Uterus (tissue), 4 donors: ENCODE measurements around the gene FNIP1. TPM values are rescaled to one million over a fixed set of nuclear protein-coding genes. Genes with fewer than 3 reads are reported as not detected.
"Not testable (repeated sequence)": the region's sequence is repeated elsewhere in the genome, so short reads cannot be mapped to it uniquely, and the experiment has no call there.

Source experiments
- DNase-seq, 2 donors: peaks; one replicate each; pipeline ENCODE4 v3.0.0-alpha.2; 2019 to 2020
- H3K27ac ChIP-seq, 2 donors: fragments of 200-600 bp; sonication (generic); 1 replicate in 1 of 2; 2 replicates in 1 of 2; pipeline ENCODE4 v1.5.1; 2016 to 2018
- H3K27me3 ChIP-seq, 2 donors: fragments of 200-600 bp; sonication (generic); one replicate each; pipeline ENCODE4 v1.5.1; 2018 to 2019; ENCODE audit warnings: control low read depth in 1 of 2
- H3K36me3 ChIP-seq, 2 donors: fragments of 200-600 bp; sonication (generic); one replicate each; pipeline ENCODE4 v1.5.1; 2019; ENCODE audit warnings: control low read depth in 1 of 2
- H3K4me1 ChIP-seq, 2 donors: fragments of 200-600 bp; sonication (generic); one replicate each; pipeline ENCODE4 v1.5.1; 2018 to 2019; ENCODE audit warnings: control low read depth in 1 of 2
- H3K4me3 ChIP-seq, 2 donors: fragments of 200-600 bp; sonication (generic); 1 replicate in 1 of 2; 2 replicates in 1 of 2; pipeline ENCODE4 v1.5.1; 2018 to 2019; ENCODE audit warnings: mild to moderate bottlenecking in 1 of 2
- H3K9me3 ChIP-seq, 2 donors: fragments of 200-600 bp; sonication (generic); one replicate each; pipeline ENCODE4 v1.5.1; 2019; ENCODE audit warnings: control low read depth in 1 of 2
- CTCF ChIP-seq, 4 experiments: fragments of 200-600 bp in 2 of 4; fragments of 450-650 bp in 2 of 4; sonication (generic) in 2 of 4; IDR thresholded peaks; one replicate each; pipeline ENCODE4 v1.5.1; 2016 to 2019; ENCODE audit warnings: antibody characterized with exemption in 4 of 4, mild to moderate bottlenecking in 2 of 4, moderate library complexity in 1 of 4
- POLR2A ChIP-seq, 2 donors: fragments of 450-650 bp; IDR thresholded peaks; one replicate each; pipeline ENCODE4 v1.6.1; 2016; ENCODE audit warnings: antibody characterized with exemption in 2 of 2, mild to moderate bottlenecking in 1 of 2, moderate library complexity in 1 of 2
- intact Hi-C: fragments of 100-400 bp; cut with DNase I; formaldehyde crosslinking; loops from one replicate; pipeline ENCODE4 v1.15.1; 2023; ENCODE audit warnings: low total_unique reads
- total RNA-seq, 4 donors: library from RNA; depleted of rRNA in 3 of 4; stranded (reverse); fragments of >200 nt in 3 of 4; gene quantifications; one replicate each; pipeline versions ENCODE4 v1.1.0 to v1.2.4, GENCODE V29; 2014 to 2023
- donor health status: DM: yes; HTN: yes; CAD: no.

FNIP1 gene
- total RNA-seq, 4 donors from 2014 or later = 32.4 to 89.6 (median 61.0) TPM

- Histone ChIP-seq H3K27me3 (no peaks in the 10 kb centered on the region), H3K4me1 (no peaks in the 10 kb centered on the region), H3K9me3 (no peaks in the 10 kb centered on the region), H3K4me3 (no peak overlapping the region), H3K27ac (no peak overlapping the region), H3K36me3 (no peaks in the 10 kb centered on the region)
- no peak for DNase-seq
- intact Hi-C loops = no loop called here
- TF ChIP-seq CTCF (IDR thresholded peaks at IDR 0.05) (no peak), POLR2A (IDR thresholded peaks at IDR 0.05) (no peak)
Measured at GRCh38 chr5:131745703-131746102, 51.1 kb downstream of the FNIP1 start.

- no peaks in the 10 kb centered on the region for H3K9me3 ChIP-seq
Measured at GRCh38 chr5:131745155-131745554, 51.7 kb downstream of the FNIP1 start.

GRCh38 chr5:131740477-131740876 is 56.3 kb downstream of the FNIP1 start:
- no peaks in the 10 kb centered on the region for H3K36me3 ChIP-seq
- H3K4me3 ChIP-seq = no peak overlapping the region
- TF ChIP-seq POLR2A (IDR thresholded peaks at IDR 0.05) (no peak), CTCF (IDR thresholded peaks at IDR 0.05) (no peak)
- DNase-seq = no peak
- no peaks in the 10 kb centered on the region for H3K27me3 ChIP-seq
- no peaks in the 10 kb centered on the region for H3K4me1 ChIP-seq
- intact Hi-C loops = no loop called here
- H3K27ac ChIP-seq = no peak overlapping the region
- no peaks in the 10 kb centered on the region for H3K9me3 ChIP-seq

More at GRCh38 chr5:131745155-131745554, 51.7 kb downstream of the FNIP1 start:
- H3K4me3 ChIP-seq = no peak overlapping the region
- H3K36me3 ChIP-seq = no peaks in the 10 kb centered on the region
- intact Hi-C loops = no loop called here
- TF ChIP-seq CTCF (IDR thresholded peaks at IDR 0.05) (no peak), POLR2A (IDR thresholded peaks at IDR 0.05) (no peak)
- H3K4me1 ChIP-seq = no peaks in the 10 kb centered on the region
- DNase-seq = no peak
- no peaks in the 10 kb centered on the region for H3K27me3 ChIP-seq
- H3K27ac ChIP-seq = no peak overlapping the region

GRCh38 chr5:131735393-131735792 is 61.4 kb downstream of the FNIP1 start:
- H3K9me3 ChIP-seq = no peaks in the 10 kb centered on the region
- intact Hi-C loops = no loop called here

GRCh38 chr5:131734939-131735338 is 61.9 kb downstream of the FNIP1 start:
- DNase-seq, H3K36me3 ChIP-seq, H3K9me3 ChIP-seq, H3K27me3 ChIP-seq, H3K4me1 ChIP-seq, intact Hi-C loops, H3K4me3 ChIP-seq, H3K27ac ChIP-seq: not testable (repeated sequence)

More at GRCh38 chr5:131735393-131735792, 61.4 kb downstream of the FNIP1 start:
- no peak for DNase-seq
- H3K27ac ChIP-seq = no peak overlapping the region
- TF ChIP-seq POLR2A (IDR thresholded peaks at IDR 0.05) (no peak), CTCF (IDR thresholded peaks at IDR 0.05) (no peak)
- H3K4me1 ChIP-seq = no peaks in the 10 kb centered on the region
- H3K27me3 ChIP-seq = no peaks in the 10 kb centered on the region
- H3K36me3 ChIP-seq = no peaks in the 10 kb centered on the region
- H3K4me3 ChIP-seq = no peak overlapping the region

GRCh38 chr5:131729292-131729691 is 67.5 kb downstream of the FNIP1 start:
- H3K9me3 ChIP-seq, H3K27me3 ChIP-seq: not testable (repeated sequence)

GRCh38 chr5:131724089-131724488 is 72.7 kb downstream of the FNIP1 start:
- H3K27me3 ChIP-seq, DNase-seq, intact Hi-C loops: not testable (repeated sequence)

More at GRCh38 chr5:131729292-131729691, 67.5 kb downstream of the FNIP1 start:
- H3K36me3 ChIP-seq, H3K27ac ChIP-seq, H3K4me1 ChIP-seq, DNase-seq, H3K4me3 ChIP-seq, intact Hi-C loops: not testable (repeated sequence)

More at GRCh38 chr5:131724089-131724488, 72.7 kb downstream of the FNIP1 start:
- H3K4me3 ChIP-seq, H3K9me3 ChIP-seq, H3K4me1 ChIP-seq, H3K36me3 ChIP-seq, H3K27ac ChIP-seq: not testable (repeated sequence)
